ENCODE results near the gene CANT1.

CANT1 gene

DNA sequence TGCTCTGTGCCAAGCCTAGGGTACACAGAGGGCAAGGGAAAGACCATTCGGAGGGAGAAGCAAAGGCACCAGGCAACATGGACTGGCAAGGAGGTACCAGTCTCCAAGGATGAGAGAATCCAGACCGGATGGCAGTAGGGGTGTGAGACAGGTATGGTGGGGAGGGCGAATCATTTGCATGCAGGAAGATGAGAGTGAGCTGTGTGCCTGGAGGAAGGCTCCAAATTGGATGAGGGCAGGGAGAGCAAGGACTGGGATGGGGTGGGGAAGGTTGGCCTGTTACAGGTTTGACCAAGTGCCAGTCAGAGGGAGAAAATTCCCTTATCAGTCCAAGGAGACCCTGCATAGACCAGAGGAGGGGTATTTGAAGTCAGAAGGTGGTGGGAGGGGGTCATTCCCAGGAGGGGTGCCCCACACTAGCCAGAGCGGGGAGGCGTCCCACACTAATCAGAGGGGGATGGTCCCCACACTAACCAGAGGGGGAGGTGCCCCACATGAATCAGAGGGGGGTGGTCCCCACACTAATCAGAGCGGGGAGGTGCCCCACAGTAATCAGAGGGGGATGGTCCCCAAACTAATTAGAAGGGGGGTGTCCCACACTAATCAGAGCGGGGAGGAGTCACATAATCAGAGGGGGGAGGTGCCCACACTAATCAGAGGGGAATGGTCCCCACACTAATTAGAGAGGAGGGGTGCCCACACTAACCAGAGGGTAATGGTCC, 737 bp downstream of the CANT1 start:
- DNase-seq (ENCODE audit: low read depth, low spot score), result no peak

DNA sequence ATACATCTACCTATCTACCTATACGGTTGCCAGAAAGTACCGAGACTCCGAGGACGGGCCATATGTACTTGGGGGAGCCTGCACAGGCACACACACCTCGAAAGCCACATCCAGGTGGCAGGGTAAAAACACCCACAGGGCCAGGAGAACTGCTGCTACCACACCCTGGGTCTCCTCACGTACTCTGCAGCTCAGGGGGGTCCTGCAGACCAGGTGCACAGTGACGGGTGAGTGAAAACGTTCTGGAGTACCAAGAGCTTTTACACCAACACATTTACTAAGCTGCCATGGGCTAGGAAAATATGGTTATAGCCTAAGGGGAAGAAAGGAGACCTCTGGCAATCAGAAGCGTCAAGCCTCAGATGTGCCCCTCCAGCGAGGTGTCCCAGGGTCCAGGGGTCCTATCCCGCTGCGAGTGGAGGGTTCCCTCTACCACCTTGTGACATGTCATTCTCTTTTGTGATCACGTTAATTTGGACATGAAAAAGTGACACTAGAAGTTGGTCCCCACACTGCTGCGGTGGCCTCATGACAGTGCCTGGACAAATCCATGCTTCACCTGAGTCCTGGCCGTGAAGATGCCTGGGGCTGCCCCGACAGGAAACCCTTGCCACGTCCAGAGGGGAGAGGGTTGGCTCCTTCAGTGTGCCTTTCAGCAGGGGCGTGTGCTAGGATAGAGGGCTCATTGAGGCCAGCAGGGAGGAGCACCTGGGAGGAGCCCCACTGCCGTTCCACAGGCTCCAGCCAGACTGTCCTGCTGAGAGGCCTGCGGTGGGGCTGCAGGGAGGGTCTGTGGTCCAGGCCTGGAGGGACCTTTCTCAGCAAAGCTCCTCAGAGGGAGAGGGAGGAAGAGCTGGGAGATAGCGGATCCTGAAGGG, 1.8 kb downstream of the CANT1 start:
- no peak for DNase-seq (ENCODE audit: low read depth, low spot score)

DNA sequence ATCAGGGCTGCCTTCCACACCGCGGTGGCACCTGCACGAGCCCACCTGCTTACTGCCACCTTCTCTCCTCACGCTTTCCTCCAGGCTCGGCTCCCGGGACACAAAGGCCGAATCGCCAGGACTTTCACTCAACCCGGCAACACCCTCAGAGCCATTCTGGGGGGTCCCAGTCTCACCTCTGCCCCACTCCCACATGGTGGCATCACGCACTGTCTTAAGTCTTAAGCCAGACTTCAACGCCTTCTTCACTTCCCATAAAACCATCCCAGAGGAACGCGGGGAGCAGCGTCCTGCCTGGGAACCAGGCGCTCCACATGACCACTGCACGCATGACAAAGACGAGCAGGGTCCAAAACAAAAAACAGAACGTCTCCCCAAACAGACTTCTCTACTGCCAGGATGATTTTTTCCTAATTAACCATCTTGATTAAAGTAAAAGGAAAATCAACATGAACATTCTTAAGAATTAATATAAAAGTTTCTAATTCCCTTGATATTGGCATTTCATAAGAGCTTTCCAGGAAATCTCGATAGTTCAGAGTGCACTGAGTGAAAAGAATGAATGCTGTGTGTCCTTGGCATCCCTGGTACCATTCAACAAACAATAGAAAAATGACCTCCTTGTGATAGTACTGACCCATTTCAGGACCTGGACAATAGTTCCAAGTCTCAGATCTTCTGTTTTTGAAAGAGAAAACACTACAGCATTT, 2.6 kb downstream of the CANT1 start:
- DNase-seq (ENCODE audit: low read depth, low spot score), result no peak

DNA sequence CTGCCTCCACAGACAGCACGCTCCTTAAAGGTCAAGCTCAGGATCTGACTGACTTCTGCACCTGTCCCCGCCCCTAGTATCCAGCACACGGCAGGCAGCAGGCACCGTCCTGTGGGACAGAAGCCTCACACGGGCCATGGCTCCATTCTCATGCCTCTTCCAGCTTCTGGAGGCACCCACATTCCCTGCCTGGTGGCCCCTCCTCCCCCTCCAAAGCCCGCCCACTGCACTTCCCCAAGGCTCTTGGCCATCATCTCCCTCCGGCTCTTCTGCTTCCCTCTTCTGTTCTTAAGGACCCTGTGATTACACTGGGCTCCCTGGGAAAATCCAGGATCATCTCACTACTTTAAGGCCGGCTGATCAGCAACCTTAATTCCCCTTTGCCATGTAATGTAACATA, 3.5 kb downstream of the CANT1 start:
- DNase-seq (ENCODE audit: low read depth, low spot score), result no peak

DNA sequence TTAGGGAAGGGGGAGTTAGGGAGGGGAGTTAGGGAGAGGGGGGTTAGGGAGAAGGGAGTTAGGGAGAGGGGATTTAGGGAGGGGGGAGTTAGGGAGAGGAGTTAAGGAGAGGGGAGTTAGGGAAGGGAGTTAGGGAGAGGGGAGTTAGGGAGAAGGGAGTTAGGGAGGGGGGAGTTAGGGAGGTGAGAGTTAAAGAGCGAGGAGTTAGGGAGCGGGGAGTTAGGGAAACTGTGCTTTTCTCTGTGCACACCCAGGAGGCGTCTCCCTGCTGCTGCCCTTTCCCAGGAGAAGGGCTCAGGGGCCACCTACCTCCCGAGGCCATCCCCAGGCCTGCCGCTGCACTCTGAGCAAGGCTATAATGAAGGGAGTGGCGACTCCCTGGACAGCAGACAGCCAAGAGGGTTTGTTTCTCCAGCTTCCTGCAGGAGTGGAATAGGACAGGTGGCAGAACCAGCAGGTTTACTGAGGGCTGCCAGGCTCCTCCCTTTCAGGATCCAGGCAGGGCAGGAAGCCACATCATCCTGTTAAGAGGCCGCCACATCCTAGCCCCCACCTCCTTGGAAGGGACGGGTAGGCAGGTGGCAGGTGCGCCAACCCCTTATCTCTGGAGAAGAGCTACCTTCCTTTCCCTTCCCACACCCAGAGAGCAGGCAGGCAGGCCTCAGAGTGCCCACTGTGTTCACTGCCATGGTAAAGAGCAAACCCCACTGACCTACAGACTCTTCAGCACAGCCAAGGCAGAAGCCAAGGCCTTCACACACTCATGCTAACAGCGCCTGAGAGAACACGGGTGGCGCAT, 4.3 kb downstream of the CANT1 start:
- DNase-seq (ENCODE audit: low read depth, low spot score), result no peak

DNA sequence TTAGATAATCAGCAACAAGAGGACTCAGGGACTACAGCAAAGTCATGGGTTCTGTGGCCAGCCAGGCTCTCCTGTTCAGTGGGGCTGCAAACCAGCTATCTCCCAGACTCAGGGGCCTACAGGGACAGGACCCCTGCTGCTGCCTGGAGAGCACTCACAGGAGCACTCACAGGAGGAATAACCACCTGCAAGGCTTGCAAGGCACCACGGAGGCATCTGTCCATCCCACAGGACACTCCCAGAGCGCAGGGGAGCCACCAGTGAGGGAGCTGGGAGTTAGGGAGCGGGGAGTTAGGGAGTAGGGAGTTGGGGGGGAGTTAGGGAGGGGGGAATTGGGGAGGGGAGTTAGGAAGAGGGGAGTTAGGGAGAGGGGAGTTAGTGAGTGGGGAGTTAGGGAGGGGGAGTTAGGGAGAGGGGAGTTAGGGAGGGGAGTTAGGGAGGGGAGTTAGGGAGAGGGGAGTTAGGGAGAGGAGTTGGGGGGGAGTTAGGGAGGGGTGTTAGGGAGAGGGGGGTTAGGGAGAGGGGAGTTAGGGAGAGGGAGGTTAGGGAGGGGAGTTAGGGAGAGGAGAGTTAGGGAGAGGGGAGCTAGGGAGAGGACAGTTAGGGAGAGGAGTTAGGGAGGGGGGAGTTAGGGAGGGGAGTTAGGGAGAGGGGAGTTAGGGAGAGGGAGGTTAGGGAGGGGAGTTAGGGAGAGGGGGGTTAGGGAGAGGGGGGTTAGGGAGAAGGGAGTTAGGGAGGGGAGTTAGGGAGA, 5.7 kb downstream of the CANT1 start:
- DNase-seq (ENCODE audit: low read depth, low spot score), result no peak

DNA sequence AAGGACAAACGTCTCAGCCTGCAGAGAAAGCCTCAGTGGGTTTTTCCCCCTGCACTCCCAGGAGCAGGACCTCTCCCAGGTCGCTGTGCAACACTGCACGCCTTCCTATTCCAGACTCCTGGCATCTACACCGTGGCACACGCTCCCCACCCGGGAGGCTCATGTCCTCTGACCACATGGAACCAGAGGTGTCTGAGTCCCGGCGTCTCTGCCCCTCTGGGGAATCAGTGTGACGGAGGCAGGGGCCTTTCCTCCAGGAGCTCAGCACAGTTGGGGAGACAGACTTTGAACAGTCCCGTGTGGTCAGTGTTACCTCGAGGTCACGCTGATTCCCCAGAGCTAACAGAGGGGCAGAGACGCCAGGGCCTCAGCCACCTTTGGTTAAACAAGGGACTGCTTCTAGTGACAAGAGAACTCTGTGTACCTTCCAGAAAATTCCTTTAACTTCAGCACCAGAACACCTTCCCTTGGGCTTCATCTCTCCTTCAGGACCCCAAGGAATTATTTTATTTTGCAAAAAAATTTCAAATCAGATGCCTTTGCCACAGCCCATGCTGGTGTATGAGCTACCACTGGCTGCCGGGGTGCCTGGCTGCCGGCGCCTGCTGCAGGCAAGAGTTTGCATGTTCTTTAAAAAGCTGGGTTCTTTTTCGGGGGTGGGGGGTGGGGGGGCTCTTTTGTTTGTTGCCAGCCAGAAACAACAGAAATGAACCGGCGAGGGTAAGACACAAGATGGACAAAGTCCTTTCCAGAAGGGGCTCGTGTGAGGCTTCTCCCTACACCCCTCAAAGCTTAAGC, 6.6 kb downstream of the CANT1 start:
- DNase-seq (ENCODE audit: low read depth, low spot score), result no peak

DNA sequence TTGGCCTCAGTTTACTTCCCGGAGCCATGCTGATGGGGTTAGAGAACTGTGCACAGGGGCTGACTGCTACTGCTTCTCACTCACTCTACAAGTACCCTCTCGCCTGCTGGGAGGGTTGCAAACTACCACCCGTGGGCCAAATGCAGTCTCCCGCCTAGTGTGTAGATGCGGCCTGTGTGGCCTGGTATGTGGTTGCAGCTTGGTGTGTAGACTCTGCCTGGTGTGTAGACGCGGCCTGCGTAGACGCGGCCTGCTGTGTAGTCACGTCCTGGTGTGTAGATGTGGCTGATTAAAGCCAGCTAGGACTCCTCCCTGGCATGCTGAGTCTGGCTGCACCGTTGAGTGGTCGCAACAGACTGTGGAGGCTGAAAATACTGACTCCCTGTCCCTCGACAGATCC, 7.3 kb downstream of the CANT1 start:
- DNase-seq (ENCODE audit: low read depth, low spot score), result no peak

DNA sequence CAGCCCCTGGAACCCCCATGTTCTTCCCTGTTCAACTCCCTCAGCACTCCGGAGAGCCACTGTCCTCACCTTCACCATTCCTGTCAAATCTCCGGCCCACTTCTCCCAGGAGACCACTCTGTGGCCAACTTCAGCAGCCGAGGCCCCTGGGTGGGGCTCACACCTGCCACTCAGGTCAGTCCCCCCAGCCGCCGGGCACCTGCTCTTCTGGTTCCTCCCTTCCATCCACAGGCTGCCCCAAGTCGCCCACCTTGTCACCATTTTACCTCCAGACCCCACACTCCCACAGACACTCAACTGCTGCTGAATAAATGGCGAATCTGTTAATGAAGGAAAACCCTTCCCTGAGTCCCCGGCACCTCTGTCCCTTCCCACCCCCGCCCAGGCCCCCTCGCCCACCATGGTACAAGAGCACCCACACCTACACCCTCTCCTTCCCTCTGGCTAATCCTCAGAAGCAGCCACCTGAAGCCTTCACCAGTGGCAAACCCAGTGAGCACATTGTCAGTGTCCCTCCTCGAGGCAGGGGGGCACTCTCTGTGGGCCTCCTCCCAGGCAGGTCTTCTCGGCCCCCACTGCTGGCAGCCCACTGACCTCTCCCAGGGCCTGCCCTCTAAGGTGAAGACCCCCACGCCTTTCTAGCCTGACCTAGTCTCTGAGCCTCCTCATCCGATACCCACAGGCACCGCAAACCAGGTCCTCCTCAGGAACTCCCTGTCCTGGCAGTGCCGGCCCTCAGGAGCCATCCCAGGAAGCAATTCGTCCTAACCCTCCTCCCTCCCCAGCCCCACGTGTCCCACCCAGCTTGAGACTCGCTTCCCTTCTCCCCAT, 8.2 kb downstream of the CANT1 start:
- DNase-seq (ENCODE audit: low read depth, low spot score), result no peak

DNA sequence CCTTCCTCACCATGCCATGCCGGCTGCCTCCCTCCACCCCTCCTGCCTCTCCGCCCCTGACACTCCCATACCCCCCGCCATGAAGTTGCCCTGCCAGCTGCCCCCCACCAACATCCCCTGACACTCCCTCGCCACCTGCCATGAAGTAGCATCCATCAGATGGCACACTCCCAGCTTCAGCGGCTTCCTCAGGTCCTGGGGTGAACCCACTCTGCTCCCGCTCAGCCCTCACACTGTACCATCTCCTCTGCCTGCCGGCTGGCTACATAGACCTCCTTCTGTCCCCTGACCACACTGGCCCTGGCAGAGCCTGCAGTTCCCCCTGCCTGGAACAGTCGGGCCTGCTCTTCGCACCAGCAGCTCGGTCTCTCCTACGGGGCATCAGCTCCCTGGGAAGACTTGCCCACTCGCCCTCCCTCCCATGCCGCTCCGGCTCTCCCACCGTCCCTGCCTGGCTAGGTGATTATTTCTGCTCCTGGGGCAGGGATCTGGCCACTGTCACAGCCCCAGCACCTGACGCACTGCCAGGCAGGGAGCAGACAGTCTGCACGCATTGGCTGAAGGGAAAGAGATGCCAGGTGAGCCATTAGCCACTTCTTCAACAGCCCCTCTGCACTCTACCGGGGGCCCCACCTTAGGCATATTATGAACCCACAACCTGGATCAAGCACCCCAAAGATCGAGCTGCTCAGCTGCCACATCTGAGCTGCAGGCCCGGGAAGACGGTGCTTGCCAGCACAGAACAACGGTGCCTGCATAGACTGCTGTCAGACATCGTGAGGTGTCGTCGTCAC, 9.0 kb downstream of the CANT1 start:
- DNase-seq (ENCODE audit: low read depth, low spot score), result no peak

DNA sequence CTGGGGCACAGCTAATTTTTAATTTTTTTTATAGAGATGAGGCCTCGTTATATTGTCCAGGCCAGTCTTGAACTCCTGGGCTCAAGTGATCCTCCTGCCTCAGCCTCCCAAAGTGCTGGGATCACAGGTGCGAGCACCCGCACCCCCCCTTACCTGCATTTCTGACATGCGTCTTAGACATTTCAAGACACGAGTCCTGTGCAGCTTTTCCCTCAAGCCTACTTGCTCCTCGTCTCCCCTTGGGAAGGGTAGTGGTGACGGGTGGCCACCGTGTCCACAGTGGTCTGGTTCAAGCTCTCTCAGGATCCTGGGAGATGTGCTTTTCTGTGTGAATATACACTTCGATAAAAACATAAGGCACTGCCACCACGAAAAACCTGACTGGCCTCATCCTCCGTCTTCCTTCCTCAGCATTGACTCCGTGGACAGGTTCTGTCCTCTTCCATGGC, 9.6 kb downstream of the CANT1 start:
- DNase-seq (ENCODE audit: low read depth, low spot score), result no peak

DNA sequence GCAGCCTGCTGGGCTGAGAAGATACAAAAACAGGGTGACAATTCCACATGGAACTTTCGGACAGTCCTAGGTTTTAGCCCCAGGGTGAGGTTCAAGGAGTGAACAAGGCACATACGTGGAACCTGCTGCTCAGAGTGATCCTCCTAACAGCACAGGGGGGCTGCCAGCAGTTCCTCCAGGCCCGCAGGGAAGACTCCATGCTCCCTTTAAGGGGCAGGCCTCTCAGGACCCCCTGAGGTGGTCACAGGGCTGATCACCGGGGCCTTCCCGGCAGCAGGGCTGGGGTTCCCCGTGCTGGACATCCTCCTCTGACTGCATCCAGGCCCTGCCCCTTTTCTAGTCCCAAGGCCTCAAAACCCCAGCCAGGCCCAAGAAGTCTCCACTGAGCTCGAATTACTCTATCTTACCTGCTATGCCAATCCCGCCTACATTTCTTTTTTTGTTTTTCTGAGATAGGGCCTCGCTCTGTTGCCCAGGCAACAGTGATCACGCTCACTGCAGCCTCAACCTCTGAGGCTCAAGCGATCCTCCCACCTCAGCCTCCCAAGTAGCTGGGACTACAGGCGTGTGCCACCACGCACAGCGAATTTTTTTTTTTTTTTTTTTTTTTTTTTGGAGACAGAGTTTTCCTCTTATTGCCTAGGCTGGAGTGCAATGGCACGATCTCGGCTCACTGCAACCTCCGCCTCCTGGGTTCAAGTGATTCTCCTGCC, 10.4 kb downstream of the CANT1 start:
- no peak for DNase-seq (ENCODE audit: low read depth, low spot score)

DNA sequence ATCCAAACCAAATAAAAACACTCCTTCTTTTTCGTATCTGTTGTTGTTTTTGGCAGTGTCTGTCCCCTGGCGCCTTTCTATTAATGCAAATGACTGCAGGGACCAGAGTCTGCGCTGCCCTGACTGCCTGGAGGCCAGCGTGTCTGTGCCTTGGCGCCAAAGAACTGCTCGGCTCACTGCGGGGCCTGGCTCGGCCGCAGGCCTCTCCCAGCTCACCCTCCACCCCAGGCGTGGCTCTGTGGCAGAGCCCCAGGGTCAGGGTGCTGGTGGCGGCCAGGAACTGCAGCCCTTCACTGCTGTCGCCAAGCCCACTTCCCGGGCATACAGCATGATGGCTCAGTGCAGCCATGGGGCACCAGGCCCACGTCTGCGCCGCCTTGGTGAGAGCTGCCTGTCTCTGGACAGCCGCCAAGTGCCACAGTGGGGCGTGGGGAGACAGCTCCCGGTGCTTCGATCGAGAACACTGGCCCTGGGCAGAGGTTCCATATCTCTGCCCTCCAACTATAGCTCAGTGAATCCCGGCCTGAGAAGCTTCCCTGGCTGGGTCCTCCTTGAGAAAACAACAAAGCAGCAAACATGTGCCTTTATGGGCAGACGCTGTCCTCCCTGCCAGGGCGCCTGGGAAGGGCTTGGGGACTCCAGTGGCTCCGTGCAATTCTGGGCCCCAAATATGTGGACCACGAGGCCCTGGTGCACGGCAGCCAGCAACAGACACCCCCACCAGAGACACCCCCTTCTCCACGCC, 11.1 kb downstream of the CANT1 start:
- DNase-seq (ENCODE audit: low read depth, low spot score), result no peak

DNA sequence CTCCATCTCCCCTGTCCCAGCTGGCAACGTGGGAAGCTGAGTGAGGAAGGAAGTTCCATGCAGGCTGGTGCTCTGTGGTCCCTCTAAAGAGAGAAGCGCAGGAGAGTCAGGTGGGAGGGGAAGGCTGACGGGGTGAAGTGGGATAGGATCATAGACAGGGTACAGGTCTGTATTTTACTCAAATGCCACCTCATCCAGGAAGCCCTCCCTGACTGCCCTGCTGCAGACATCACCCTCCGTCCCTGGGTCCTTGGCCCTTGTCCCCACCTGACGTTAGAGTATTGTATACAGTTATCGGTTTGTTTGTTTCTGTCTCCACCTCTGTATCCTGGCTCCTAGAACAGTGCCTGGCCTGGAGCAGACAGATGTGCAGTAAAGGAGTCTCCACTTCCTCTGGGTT, 11.7 kb downstream of the CANT1 start:
- DNase-seq (ENCODE audit: low read depth, low spot score), result no peak

DNA sequence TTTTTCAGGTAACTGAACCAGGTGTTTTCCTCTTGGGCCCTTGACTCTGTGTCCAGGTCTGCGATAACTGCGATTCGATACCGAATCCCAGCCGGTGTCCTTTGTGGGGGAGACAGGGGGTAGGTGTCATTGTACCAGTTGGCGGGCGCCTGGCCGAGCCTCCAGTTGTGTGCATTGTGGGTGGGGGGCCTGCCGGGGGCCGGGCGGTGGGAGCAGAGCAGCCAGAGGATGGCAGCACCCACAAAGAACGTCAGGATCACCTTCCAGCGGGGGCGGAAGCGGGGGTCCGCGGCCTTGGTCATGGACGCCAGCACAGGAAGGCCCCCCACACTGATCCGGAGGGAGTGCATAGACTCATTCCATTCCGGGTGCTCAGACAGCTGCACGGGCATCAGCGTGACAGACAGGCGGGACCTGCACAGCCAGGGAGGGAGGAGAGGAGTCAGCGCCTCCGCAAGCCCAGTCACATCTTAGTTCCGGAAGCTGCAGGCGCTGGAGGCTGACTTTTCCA, 12.3 kb downstream of the CANT1 start:
- DNase-seq (ENCODE audit: low read depth, low spot score), result no peak

DNA sequence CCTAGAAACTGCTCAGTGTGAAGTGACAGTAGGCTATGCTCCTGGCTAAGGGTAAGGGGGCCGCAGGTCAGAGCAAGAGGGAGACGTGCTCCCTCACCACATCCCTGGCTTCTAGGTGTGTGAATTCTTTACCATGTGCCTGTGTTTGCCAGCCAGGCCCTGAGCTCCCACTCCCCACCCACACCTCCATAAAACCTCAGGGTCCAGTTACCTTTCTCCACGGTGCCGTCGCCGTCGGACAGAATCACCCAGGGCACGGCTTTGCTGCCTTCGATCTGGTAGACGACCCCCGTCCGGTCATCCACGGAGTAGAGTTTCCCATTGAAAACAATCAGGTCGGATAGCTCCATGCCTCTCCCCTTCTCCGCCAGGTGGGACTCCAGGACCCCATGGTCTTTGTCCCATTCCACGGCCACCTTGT, 12.8 kb downstream of the CANT1 start:
- no peak for DNase-seq (ENCODE audit: low read depth, low spot score)
